ENCODE results near the gene PDZK1IP1.
"Not testable (repeated sequence)": the region's sequence is repeated elsewhere in the genome, so short reads cannot be mapped to it uniquely, and the experiment has no call there.

PDZK1IP1 gene

GRCh38 chr1:47223921-47224675 is 34.3 kb upstream of the PDZK1IP1 start:
- DNase-seq (ENCODE audit: low read depth, low spot score) = no peak

GRCh38 chr1:47223174-47223920 is 33.5 kb upstream of the PDZK1IP1 start:
- DNase-seq (ENCODE audit: low read depth, low spot score) = no peak

- DNase-seq (ENCODE audit: low read depth, low spot score) = no peak
Observed at GRCh38 chr1:47222476-47222875, 32.6 kb upstream of the PDZK1IP1 start.

- no peak for DNase-seq (ENCODE audit: low read depth, low spot score)
Observed at GRCh38 chr1:47219590-47220220, 29.9 kb upstream of the PDZK1IP1 start.

GRCh38 chr1:47219001-47219400 is 29.2 kb upstream of the PDZK1IP1 start:
- DNase-seq (ENCODE audit: low read depth, low spot score) = no peak

- DNase-seq (ENCODE audit: low read depth, low spot score) = no peak
Observed at GRCh38 chr1:47216278-47217059, 26.6 kb upstream of the PDZK1IP1 start.

- no peak for DNase-seq (ENCODE audit: low read depth, low spot score)
Observed at GRCh38 chr1:47215713-47216112, 25.9 kb upstream of the PDZK1IP1 start.

- no peak for DNase-seq (ENCODE audit: low read depth, low spot score)
Observed at GRCh38 chr1:47214549-47214948, 24.7 kb upstream of the PDZK1IP1 start.

- DNase-seq (ENCODE audit: low read depth, low spot score) = no peak
Observed at GRCh38 chr1:47213230-47213963, 23.6 kb upstream of the PDZK1IP1 start.

GRCh38 chr1:47212636-47213229 is 22.9 kb upstream of the PDZK1IP1 start:
- DNase-seq (ENCODE audit: low read depth, low spot score) = no peak

GRCh38 chr1:47211796-47212269 is 22.0 kb upstream of the PDZK1IP1 start:
- DNase-seq (ENCODE audit: low read depth, low spot score) = no peak

GRCh38 chr1:47210666-47211065 is 20.8 kb upstream of the PDZK1IP1 start:
- DNase-seq (ENCODE audit: low read depth, low spot score) = no peak

GRCh38 chr1:47209725-47210325 is 20.0 kb upstream of the PDZK1IP1 start:
- no peak for DNase-seq (ENCODE audit: low read depth, low spot score)

GRCh38 chr1:47209091-47209490 is 19.3 kb upstream of the PDZK1IP1 start:
- DNase-seq (ENCODE audit: low read depth, low spot score) = peak; percentile 59

- peak; percentile 88 for DNase-seq (ENCODE audit: low read depth, low spot score)
Observed at GRCh38 chr1:47208374-47208850, 18.6 kb upstream of the PDZK1IP1 start.

GRCh38 chr1:47207803-47208373 is 18.1 kb upstream of the PDZK1IP1 start:
- no peak for DNase-seq (ENCODE audit: low read depth, low spot score)

- no peak for DNase-seq (ENCODE audit: low read depth, low spot score)
Observed at GRCh38 chr1:47205918-47206317, 16.1 kb upstream of the PDZK1IP1 start.

GRCh38 chr1:47203504-47203903 is 13.7 kb upstream of the PDZK1IP1 start:
- DNase-seq (ENCODE audit: low read depth, low spot score) = not testable (repeated sequence)

GRCh38 chr1:47201179-47201578 is 11.3 kb upstream of the PDZK1IP1 start:
- no peak for DNase-seq (ENCODE audit: low read depth, low spot score)

GRCh38 chr1:47198214-47198613 is 8.4 kb upstream of the PDZK1IP1 start:
- DNase-seq (ENCODE audit: low read depth, low spot score) = no peak

All from ELF-1 (cell line).